GM12878 (cell line): ENCODE measurements around the gene ARHGAP36. TPM values are rescaled to one million over a fixed set of nuclear protein-coding genes. Genes with fewer than 3 reads are reported as not detected.

Experiments
- ATAC-seq: fragments of 200-7000 bp; cut with Tn5 transposase; 3 replicates; pipeline ENCODE4 v1.9.1; 2020; ENCODE audit warnings: mild to moderate bottlenecking, moderate library complexity
- BruUV-seq: library from RNA; stranded (reverse); fragments of 400-500 nt; replicated peaks from 2 replicates; lab custom pipeline; 2021; lab: Mats Ljungman, UMichigan
- CTCF ChIA-PET: fragments of 300-600 bp; sonication (Branson Sonifier 250); formaldehyde crosslinking; extraction: SDS; loops from one replicate; lab custom pipeline; 2021; ENCODE audit warnings: inconsistent platforms; lab: Yijun Ruan, JAX
- POLR2A ChIA-PET: fragments of 350-600 bp; formaldehyde crosslinking; extraction: SDS; loops from one replicate; lab custom pipeline; 2021; ENCODE audit warnings: inconsistent platforms; lab: Charles Lee
- RAD21 ChIA-PET: fragments of 300-600 bp; sonication (Branson Sonifier 250); formaldehyde crosslinking; loops from one replicate; lab custom pipeline; 2023; ENCODE audit warnings: antibody characterized with exemption; ENCODE audit not compliant: unreplicated experiment; lab: Charles Lee
- SMC1A ChIA-PET: fragments of 300-600 bp; sonication (Branson Sonifier 250); formaldehyde crosslinking; loops from one replicate; lab custom pipeline; 2023; ENCODE audit not compliant: unreplicated experiment, uncharacterized antibody; lab: Charles Lee
- DNase-seq: peaks from one replicate; pipeline ENCODE4 v3.0.0-alpha.2; 2011; ENCODE audit warnings: low read depth, low spot score
- FAIRE-seq: peaks from 3 replicates; lab custom pipeline; 2011; peaks lifted over from hg19 to GRCh38; lab: Jason Lieb, UNC
- H2AFZ ChIP-seq: 2 replicates; pipeline ENCODE4 v1.6.0; 2011; ENCODE audit warnings: low read depth, low read length, control low read depth; ENCODE audit not compliant: control insufficient read depth
- H3K27ac ChIP-seq: 2 replicates; pipeline ENCODE4 v1.5.1; 2011; ENCODE audit warnings: control low read depth; ENCODE audit not compliant: control insufficient read depth, insufficient read depth
- H3K27me3 ChIP-seq, 2 experiments: replicated peaks in 1 of 2; 2 replicates each; pipeline versions ENCODE4 v1.6.0 to v1.6.1; 2011; ENCODE audit warnings: low read length in 1 of 2; ENCODE audit not compliant: control insufficient read depth in 2 of 2, insufficient read depth in 2 of 2
- H3K36me3 ChIP-seq, 2 experiments: 2 replicates each; pipeline ENCODE4 v1.5.1; 2011; ENCODE audit warnings: low read length in 1 of 2; ENCODE audit not compliant: control insufficient read depth in 2 of 2, insufficient read depth in 2 of 2
- H3K4me1 ChIP-seq: 2 replicates; pipeline ENCODE4 v1.6.1; 2011; ENCODE audit warnings: mild to moderate bottlenecking, low read length, moderate library complexity, mixed read lengths; ENCODE audit not compliant: control insufficient read depth, insufficient read depth
- H3K4me2 ChIP-seq: 2 replicates; pipeline ENCODE4 v1.6.0; 2011; ENCODE audit warnings: control low read depth; ENCODE audit not compliant: control insufficient read depth, insufficient read depth
- H3K4me3 ChIP-seq: fragments of 200-600 bp; sonication (generic); 2 replicates; pipeline ENCODE4 v1.5.1; 2016
- H3K79me2 ChIP-seq: 2 replicates; pipeline ENCODE4 v1.6.0; 2011; ENCODE audit warnings: low read length; ENCODE audit not compliant: control insufficient read depth, insufficient read depth
- H3K9ac ChIP-seq: 2 replicates; pipeline ENCODE4 v1.8.0; 2011; ENCODE audit warnings: low read length, control low read depth, mixed read lengths; ENCODE audit not compliant: control insufficient read depth, insufficient read depth
- H3K9me3 ChIP-seq: replicated peaks from 3 replicates; pipeline ENCODE4 v1.5.1; 2011; ENCODE audit warnings: mild to moderate bottlenecking, low read length; ENCODE audit not compliant: control insufficient read depth, insufficient read depth
- H4K20me1 ChIP-seq: 2 replicates; pipeline ENCODE4 v1.6.0; 2011; ENCODE audit not compliant: control insufficient read depth, insufficient read depth
- ATF7 ChIP-seq: fragments of 450-650 bp; IDR thresholded peaks from 2 replicates; pipeline ENCODE4 v1.6.1; 2016; ENCODE audit warnings: low read depth, mild to moderate bottlenecking
- CBFB ChIP-seq: IDR thresholded peaks from 2 replicates; pipeline ENCODE4 v1.6.1; 2016; ENCODE audit warnings: antibody characterized with exemption, low read depth
- FOXK2 ChIP-seq: fragments of 450-650 bp; IDR thresholded peaks from 2 replicates; pipeline ENCODE4 v1.6.1; 2017; ENCODE audit warnings: mild to moderate bottlenecking, moderate library complexity
- STAT3 ChIP-seq: IDR thresholded peaks from 2 replicates; pipeline ENCODE4 v1.6.1; 2011; ENCODE audit warnings: low read depth, low read length, improper control_type of control experiment
- WGBS: methylation state at CpG from one replicate; pipeline ENCODE4 v1.1.6; 2016; ENCODE audit warnings: low lambda C conversion rate; ENCODE audit not compliant: insufficient replicate concordance, insufficient coverage; ENCODE audit errors: missing lambda C conversion rate; 5-methylcytosine and 5-hydroxymethylcytosine counted together
- in situ Hi-C: fragments of 300-500 bp; cut with MboI; formaldehyde crosslinking; loops from 9 replicates; pipeline ENCODE4 v1.14.3; 2018; ENCODE audit warnings: mixed read lengths
- intact Hi-C: fragments of 100-400 bp; cut with micrococcal nuclease; formaldehyde crosslinking; loops from one replicate; pipeline ENCODE4 v1.14.2; 2022; ENCODE audit not compliant: unreplicated experiment
- polyA plus RNA-seq, 11 experiments: library from polyadenylated mRNA; depleted of rRNA in 4 of 11; unstranded in 6 of 11; stranded (reverse) in 5 of 11; fragments of >200 nt; fragmentation: Nextera tagmentation in 4 of 11; fragmentation: Illumina TruSeq in 1 of 11; extraction: Ambion mirVana in 4 of 11; extraction: Trizol in 1 of 11; gene quantifications; 1 replicate in 1 of 11; 2 replicates in 10 of 11; pipeline versions ENCODE4 v1.2.1 to v1.2.3, GENCODE V29; 2011 to 2016; ENCODE audit warnings: inconsistent platforms in 2 of 11, missing spikeins in 2 of 11, low read depth in 1 of 11
- total RNA-seq, 4 experiments: library from RNA; depleted of rRNA in 3 of 4; stranded (reverse); fragments of >200 nt in 3 of 4; fragmentation: Illumina TruSeq in 1 of 4; extraction: Trizol in 1 of 4; gene quantifications; 2 replicates each; pipeline versions ENCODE4 v1.2.1 to v1.2.3, GENCODE V29; 2013 to 2021
- TF ChIP-seq, protein P1 (sequence below): IDR thresholded peaks from 2 replicates; pipeline ENCODE4 v1.6.1; 2012; ENCODE audit warnings: improper control_type of control experiment, low read depth, low read length; ENCODE audit not compliant: insufficient replicate concordance

ARHGAP36 gene
- total and polyA plus RNA-seq, 10 of the 15 experiments (the other 5 are each of a cell fraction or from before 2014, with no cell fraction given) = not detected

- TF ChIP-seq FOXK2 (no peak), ATF7 (no peak), STAT3 (no peak), CBFB (no peak)
- TF ChIP-seq, protein P1, sequence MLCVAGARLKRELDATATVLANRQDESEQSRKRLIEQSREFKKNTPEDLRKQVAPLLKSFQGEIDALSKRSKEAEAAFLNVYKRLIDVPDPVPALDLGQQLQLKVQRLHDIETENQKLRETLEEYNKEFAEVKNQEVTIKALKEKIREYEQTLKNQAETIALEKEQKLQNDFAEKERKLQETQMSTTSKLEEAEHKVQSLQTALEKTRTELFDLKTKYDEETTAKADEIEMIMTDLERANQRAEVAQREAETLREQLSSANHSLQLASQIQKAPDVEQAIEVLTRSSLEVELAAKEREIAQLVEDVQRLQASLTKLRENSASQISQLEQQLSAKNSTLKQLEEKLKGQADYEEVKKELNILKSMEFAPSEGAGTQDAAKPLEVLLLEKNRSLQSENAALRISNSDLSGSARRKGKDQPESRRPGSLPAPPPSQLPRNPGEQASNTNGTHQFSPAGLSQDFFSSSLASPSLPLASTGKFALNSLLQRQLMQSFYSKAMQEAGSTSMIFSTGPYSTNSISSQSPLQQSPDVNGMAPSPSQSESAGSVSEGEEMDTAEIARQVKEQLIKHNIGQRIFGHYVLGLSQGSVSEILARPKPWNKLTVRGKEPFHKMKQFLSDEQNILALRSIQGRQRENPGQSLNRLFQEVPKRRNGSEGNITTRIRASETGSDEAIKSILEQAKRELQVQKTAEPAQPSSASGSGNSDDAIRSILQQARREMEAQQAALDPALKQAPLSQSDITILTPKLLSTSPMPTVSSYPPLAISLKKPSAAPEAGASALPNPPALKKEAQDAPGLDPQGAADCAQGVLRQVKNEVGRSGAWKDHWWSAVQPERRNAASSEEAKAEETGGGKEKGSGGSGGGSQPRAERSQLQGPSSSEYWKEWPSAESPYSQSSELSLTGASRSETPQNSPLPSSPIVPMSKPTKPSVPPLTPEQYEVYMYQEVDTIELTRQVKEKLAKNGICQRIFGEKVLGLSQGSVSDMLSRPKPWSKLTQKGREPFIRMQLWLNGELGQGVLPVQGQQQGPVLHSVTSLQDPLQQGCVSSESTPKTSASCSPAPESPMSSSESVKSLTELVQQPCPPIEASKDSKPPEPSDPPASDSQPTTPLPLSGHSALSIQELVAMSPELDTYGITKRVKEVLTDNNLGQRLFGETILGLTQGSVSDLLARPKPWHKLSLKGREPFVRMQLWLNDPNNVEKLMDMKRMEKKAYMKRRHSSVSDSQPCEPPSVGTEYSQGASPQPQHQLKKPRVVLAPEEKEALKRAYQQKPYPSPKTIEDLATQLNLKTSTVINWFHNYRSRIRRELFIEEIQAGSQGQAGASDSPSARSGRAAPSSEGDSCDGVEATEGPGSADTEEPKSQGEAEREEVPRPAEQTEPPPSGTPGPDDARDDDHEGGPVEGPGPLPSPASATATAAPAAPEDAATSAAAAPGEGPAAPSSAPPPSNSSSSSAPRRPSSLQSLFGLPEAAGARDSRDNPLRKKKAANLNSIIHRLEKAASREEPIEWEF = no peak
- ChIA-PET RAD21 (no interaction called here), POLR2A (no interaction called here), CTCF (no interaction called here), SMC1A (no interaction called here)
- no peak overlapping the region for H3K4me2 ChIP-seq
- H3K79me2 ChIP-seq = no peaks in the 10 kb centered on the region
- peaks cover 0 to 3% of the 10 kb centered on the region in 2 experiments; a peak in 1 of 4 replicates for H3K27me3 ChIP-seq
- in situ Hi-C loops (no loop called here), intact Hi-C loops (no loop called here)
- WGBS = 56% methylated on average over 6 of the region's 6 CpGs
- H3K4me3 ChIP-seq = no peak overlapping the region
- H4K20me1 ChIP-seq = no peaks in the 10 kb centered on the region
- H3K9me3 ChIP-seq = no peaks in the 10 kb centered on the region
- no peaks in the 10 kb centered on the region for H3K4me1 ChIP-seq
- H2AFZ ChIP-seq = no peak overlapping the region
- no TSS peak for BruUV-seq
- no peak for FAIRE-seq
- H3K36me3 ChIP-seq = no peaks in the 10 kb centered on the region
- DNase-seq = no peak
- ATAC-seq = no peak
- no peak overlapping the region for H3K27ac ChIP-seq
- H3K9ac ChIP-seq = no peak overlapping the region
Measured at GRCh38 chrX:131041667-131042066, 16.5 kb upstream of the ARHGAP36 start.
